CD14-positive monocyte (primary cell): ENCODE measurements around the gene FADS1. TPM values are rescaled to one million over a fixed set of nuclear protein-coding genes. Genes with fewer than 3 reads are reported as not detected.

Experiments
- DNase-seq, 3 donors: peaks; one replicate each; pipeline ENCODE4 v3.0.0-alpha.2; 2011 to 2022
- H2AFZ ChIP-seq: 2 replicates; pipeline ENCODE4 v1.6.0; 2012; ENCODE audit warnings: mild to moderate bottlenecking, low read depth, low read length, inconsistent platforms; ENCODE audit not compliant: insufficient read depth, poor library complexity, severe bottlenecking
- H3K27ac ChIP-seq, 2 donors: 1 replicate in 1 of 2; 2 replicates in 1 of 2; pipeline ENCODE4 v1.5.1; 2012 to 2013; ENCODE audit warnings: low read length in 2 of 2, control low read depth in 1 of 2, inconsistent platforms in 1 of 2, low read depth in 1 of 2, mild to moderate bottlenecking in 1 of 2
- H3K27me3 ChIP-seq, 2 donors: one replicate each; pipeline versions ENCODE4 v1.6.0 to v1.6.1; 2011 to 2013; ENCODE audit warnings: low read length in 2 of 2; ENCODE audit not compliant: control insufficient read depth in 2 of 2, insufficient read depth in 2 of 2
- H3K36me3 ChIP-seq, 2 donors: replicated peaks in 1 of 2; 1 replicate in 1 of 2; 2 replicates in 1 of 2; pipeline versions ENCODE4 v1.5.1 to v1.6.1; 2012 to 2013; ENCODE audit warnings: low read length in 2 of 2, control low read depth in 1 of 2, inconsistent platforms in 1 of 2, mild to moderate bottlenecking in 1 of 2; ENCODE audit not compliant: insufficient read depth in 2 of 2, control insufficient read depth in 1 of 2
- H3K4me1 ChIP-seq, 2 donors: 1 replicate in 1 of 2; 2 replicates in 1 of 2; pipeline versions ENCODE4 v1.5.1 to v1.6.1; 2012 to 2013; ENCODE audit warnings: low read length in 2 of 2, control low read depth in 1 of 2, inconsistent platforms in 1 of 2, mild to moderate bottlenecking in 1 of 2, moderate library complexity in 1 of 2; ENCODE audit not compliant: insufficient read depth in 2 of 2, control insufficient read depth in 1 of 2
- H3K4me2 ChIP-seq: replicated peaks from 2 replicates; pipeline ENCODE3; 2012; ENCODE audit warnings: low read length, moderate library complexity, mild to moderate bottlenecking; ENCODE audit not compliant: poor library complexity, severe bottlenecking; ENCODE audit errors: extremely low read depth
- H3K4me3 ChIP-seq, 3 experiments: fragments of 200-600 bp in 1 of 3; sonication (generic) in 1 of 3; replicated peaks in 1 of 3; 1 replicate in 2 of 3; 2 replicates in 1 of 3; pipeline ENCODE4 v1.5.1; 2011 to 2013; ENCODE audit warnings: low read length in 3 of 3, mild to moderate bottlenecking in 3 of 3, control low read depth in 2 of 3, low read depth in 2 of 3, inconsistent platforms in 1 of 3, moderate library complexity in 1 of 3
- H3K79me2 ChIP-seq: 2 replicates; pipeline ENCODE4 v1.6.0; 2012; ENCODE audit warnings: mild to moderate bottlenecking, control low read depth, inconsistent platforms, low read length, moderate library complexity; ENCODE audit not compliant: insufficient read depth
- H3K9ac ChIP-seq: 2 replicates; pipeline ENCODE4 v1.6.0; 2017; ENCODE audit warnings: low read length, mild to moderate bottlenecking; ENCODE audit not compliant: insufficient read depth, poor library complexity, severe bottlenecking
- H3K9me3 ChIP-seq, 2 donors: replicated peaks in 1 of 2; 1 replicate in 1 of 2; 2 replicates in 1 of 2; pipeline versions ENCODE4 v1.5.1 to v1.6.1; 2012 to 2013; ENCODE audit warnings: low read length in 2 of 2, control low read depth in 1 of 2; ENCODE audit not compliant: control insufficient read depth in 1 of 2, insufficient read depth in 1 of 2
- H4K20me1 ChIP-seq: 2 replicates; pipeline ENCODE4 v1.6.0; 2012; ENCODE audit warnings: mild to moderate bottlenecking, low read length, control low read depth, moderate library complexity; ENCODE audit not compliant: insufficient read depth
- H3K27ac Mint-ChIP-seq, 7 donors: one replicate each; pipeline ENCODE4 v1.8.0; 2020; ENCODE audit warnings: mild to moderate bottlenecking in 7 of 7, mixed read lengths in 7 of 7, moderate library complexity in 6 of 7, inconsistent platforms in 2 of 7
- H3K27me3 Mint-ChIP-seq, 3 donors: one replicate each; pipeline ENCODE4 v1.8.0; 2021 to 2022; ENCODE audit warnings: low read depth in 3 of 3, mild to moderate bottlenecking in 3 of 3, mixed read lengths in 3 of 3, moderate library complexity in 3 of 3, inconsistent platforms in 1 of 3
- H3K36me3 Mint-ChIP-seq, 2 donors: one replicate each; pipeline ENCODE4 v1.8.0; 2020; ENCODE audit warnings: mixed read lengths in 2 of 2, inconsistent platforms in 1 of 2, mild to moderate bottlenecking in 1 of 2
- H3K4me1 Mint-ChIP-seq: one replicate; pipeline ENCODE4 v1.8.0; 2020; ENCODE audit warnings: mild to moderate bottlenecking, mixed read lengths
- H3K4me3 Mint-ChIP-seq, 2 donors: one replicate each; pipeline ENCODE4 v1.8.0; 2020; ENCODE audit warnings: mild to moderate bottlenecking in 2 of 2, mixed read lengths in 2 of 2, moderate library complexity in 1 of 2
- H3K9me3 Mint-ChIP-seq, 7 donors: one replicate each; pipeline ENCODE4 v1.8.0; 2020 to 2022; ENCODE audit warnings: mixed read lengths in 7 of 7, mild to moderate bottlenecking in 6 of 7, moderate library complexity in 6 of 7, inconsistent platforms in 2 of 7
- WGBS: methylation state at CpG from one replicate; pipeline ENCODE4 v1.1.5; 2013; ENCODE audit warnings: missing lambda C conversion rate; ENCODE audit not compliant: insufficient coverage; 5-methylcytosine and 5-hydroxymethylcytosine counted together
- intact Hi-C, 2 donors: fragments of 100-400 bp; cut with micrococcal nuclease; formaldehyde crosslinking; loops; one replicate each; pipeline versions ENCODE4 v1.15.0 to v1.15.1; 2023
- polyA plus RNA-seq, 3 donors: library from polyadenylated mRNA; depleted of rRNA in 1 of 3; unstranded in 2 of 3; stranded (reverse) in 1 of 3; fragments of 300-500 nt in 2 of 3; fragments of >200 nt in 1 of 3; fragmentation: Illumina TruSeq in 2 of 3; gene quantifications; 1 replicate in 2 of 3; 2 replicates in 1 of 3; pipeline ENCODE4 v1.2.3, GENCODE V29; 2012 to 2021
- TF ChIP-seq, protein P1 (sequence below): fragments of 200-600 bp; IDR thresholded peaks from one replicate; pipeline ENCODE4 v1.8.0; 2022; ENCODE audit warnings: antibody characterized with exemption, mild to moderate bottlenecking

Gene FADS1
- polyA plus RNA-seq, 3 donors: 10.6 to 31.8 (median 29.2) TPM

DNA sequence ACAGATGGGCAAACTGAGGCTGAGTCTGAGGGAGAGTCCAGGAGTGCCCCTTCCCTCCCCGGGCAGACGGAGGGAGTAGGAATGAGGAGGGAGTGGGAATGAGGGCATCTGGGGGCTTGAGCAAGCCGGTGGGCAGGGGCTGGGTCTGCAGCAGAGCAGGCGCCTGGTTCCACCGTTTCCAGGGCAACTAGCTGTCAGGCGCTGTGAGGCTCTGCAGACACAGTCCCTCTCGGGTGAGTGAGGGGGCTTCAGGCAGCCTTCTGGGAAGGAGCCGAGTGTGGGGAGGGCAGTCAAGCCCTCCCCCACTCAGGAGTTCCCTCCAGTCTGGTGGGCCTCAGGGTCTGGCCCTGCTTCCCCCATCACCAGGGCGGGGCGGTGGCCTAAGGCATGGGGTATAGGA, 43.4 kb downstream of the FADS1 start:
- Mint-ChIP-seq H3K27ac (no peak overlapping the region), H3K36me3 (no peaks in the 10 kb centered on the region), H3K4me3 (no peak overlapping the region), H3K9me3 (peaks cover 0 to 3% (median 0%) of the 10 kb centered on the region in 7 donors), H3K27me3 (peaks cover 12 to 21% (median 19%) of the 10 kb centered on the region in 3 donors), H3K4me1 (peaks cover 29% of the 10 kb centered on the region)
- WGBS: 82% methylated on average over 5 of the region's 10 CpGs
- DNase-seq: no peak
- intact Hi-C loops: no loop called here
- peaks cover 0 to 7% of the 10 kb centered on the region in 2 donors for H3K27me3 ChIP-seq
- H3K79me2 ChIP-seq: no peaks in the 10 kb centered on the region
- TF ChIP-seq, protein P1, sequence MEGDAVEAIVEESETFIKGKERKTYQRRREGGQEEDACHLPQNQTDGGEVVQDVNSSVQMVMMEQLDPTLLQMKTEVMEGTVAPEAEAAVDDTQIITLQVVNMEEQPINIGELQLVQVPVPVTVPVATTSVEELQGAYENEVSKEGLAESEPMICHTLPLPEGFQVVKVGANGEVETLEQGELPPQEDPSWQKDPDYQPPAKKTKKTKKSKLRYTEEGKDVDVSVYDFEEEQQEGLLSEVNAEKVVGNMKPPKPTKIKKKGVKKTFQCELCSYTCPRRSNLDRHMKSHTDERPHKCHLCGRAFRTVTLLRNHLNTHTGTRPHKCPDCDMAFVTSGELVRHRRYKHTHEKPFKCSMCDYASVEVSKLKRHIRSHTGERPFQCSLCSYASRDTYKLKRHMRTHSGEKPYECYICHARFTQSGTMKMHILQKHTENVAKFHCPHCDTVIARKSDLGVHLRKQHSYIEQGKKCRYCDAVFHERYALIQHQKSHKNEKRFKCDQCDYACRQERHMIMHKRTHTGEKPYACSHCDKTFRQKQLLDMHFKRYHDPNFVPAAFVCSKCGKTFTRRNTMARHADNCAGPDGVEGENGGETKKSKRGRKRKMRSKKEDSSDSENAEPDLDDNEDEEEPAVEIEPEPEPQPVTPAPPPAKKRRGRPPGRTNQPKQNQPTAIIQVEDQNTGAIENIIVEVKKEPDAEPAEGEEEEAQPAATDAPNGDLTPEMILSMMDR: no peak
- no peak overlapping the region for H3K4me2 ChIP-seq
- no peak overlapping the region for H2AFZ ChIP-seq
- no peaks in the 10 kb centered on the region for H3K36me3 ChIP-seq
- no peaks in the 10 kb centered on the region for H4K20me1 ChIP-seq
- H3K9me3 ChIP-seq: no peaks in the 10 kb centered on the region
- H3K27ac ChIP-seq: no peak overlapping the region
- H3K4me3 ChIP-seq: no peak overlapping the region
- H3K4me1 ChIP-seq: peaks cover 24 to 30% of the 10 kb centered on the region in 2 donors
- H3K9ac ChIP-seq: no peak overlapping the region

DNA sequence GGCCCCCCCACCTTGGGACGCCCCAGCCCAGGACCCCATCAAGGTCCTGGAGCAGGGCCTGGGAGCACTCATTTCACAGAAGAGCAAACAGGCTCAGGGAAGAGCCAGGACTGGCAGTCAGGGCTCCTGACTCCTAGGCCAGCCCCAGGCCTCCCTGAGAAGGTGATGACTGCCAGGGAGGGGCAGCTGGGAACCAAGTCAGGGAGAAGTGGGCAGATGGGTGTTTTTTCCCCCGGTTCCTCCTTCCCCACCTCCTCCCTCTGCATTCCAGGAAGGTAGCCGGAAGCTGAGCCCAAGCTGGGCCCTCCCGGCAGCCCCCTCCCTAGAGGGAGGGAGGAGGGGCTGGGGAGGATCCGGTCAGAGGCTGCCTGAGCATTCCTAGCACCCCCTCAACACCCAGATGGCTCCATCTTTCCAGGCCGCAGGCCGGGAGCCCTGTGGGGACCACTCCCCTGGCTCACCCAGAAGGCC, 44.8 kb downstream of the FADS1 start:
- no peaks in the 10 kb centered on the region for H3K9me3 Mint-ChIP-seq
- no peak overlapping the region for H3K4me3 Mint-ChIP-seq
- Histone ChIP-seq H4K20me1 (no peaks in the 10 kb centered on the region), H3K9me3 (no peaks in the 10 kb centered on the region), H3K9ac (peak overlapping the region; percentile 21), H3K36me3 (no peaks in the 10 kb centered on the region), H3K4me2 (no peak overlapping the region), H3K27me3 (no peaks in the 10 kb centered on the region), H3K79me2 (no peaks in the 10 kb centered on the region), H3K4me1 (peaks cover 17 to 20% of the 10 kb centered on the region in 2 donors), H3K4me3 (no peak overlapping the region), H2AFZ (peak overlapping the region; percentile 91), H3K27ac (peak overlapping the region in 1 of 2 donors; percentile 48)
- H3K27ac Mint-ChIP-seq: no peak overlapping the region
- WGBS: 80% methylated on average over 1 of the region's 7 CpGs
- peaks cover 6 to 12% (median 7%) of the 10 kb centered on the region in 3 donors for H3K27me3 Mint-ChIP-seq
- peaks cover 21% of the 10 kb centered on the region for H3K4me1 Mint-ChIP-seq
- H3K36me3 Mint-ChIP-seq: no peaks in the 10 kb centered on the region
- TF ChIP-seq, protein P1: no peak
- intact Hi-C loops: no loop called here
- DNase-seq: no peak
